HCT116 (cell line): ENCODE measurements around the gene FOXP1. TPM values are rescaled to one million over a fixed set of nuclear protein-coding genes. Genes with fewer than 3 reads are reported as not detected.

Source experiments
- ATAC-seq: fragments of 200-7000 bp; cut with Tn5 transposase; 2 replicates; pipeline ENCODE4 v1.9.1; 2020; ENCODE audit warnings: mild to moderate bottlenecking, moderate library complexity
- BruUV-seq: library from RNA; stranded (reverse); fragments of 400-500 nt; replicated peaks from 2 replicates; lab custom pipeline; 2021; lab: Mats Ljungman, UMichigan
- CTCF ChIA-PET: fragments of 300-600 bp; sonication (Branson Sonifier 250); formaldehyde crosslinking; loops from one replicate; lab custom pipeline; 2021; ENCODE audit warnings: antibody characterized with exemption; lab: Charles Lee
- POLR2A ChIA-PET: fragments of 300-600, 350-600 bp; sonication (Branson Sonifier 250); formaldehyde crosslinking; loops from one replicate; lab custom pipeline; 2021; ENCODE audit warnings: antibody characterized with exemption; lab: Charles Lee
- RAD21 ChIA-PET, 2 experiments: fragments of 300-600 bp; sonication (Branson Sonifier 250); formaldehyde crosslinking; loops; one replicate each; lab custom pipeline; 2023; ENCODE audit warnings: low total read pairs in 2 of 2; ENCODE audit not compliant: uncharacterized antibody in 2 of 2, unreplicated experiment in 2 of 2, low non-redundant PET in 1 of 2; lab: Charles Lee
- DNase-seq: peaks from one replicate; pipeline ENCODE4 v3.0.0-alpha.2; 2010; ENCODE audit warnings: low read depth, low spot score
- H2AFZ ChIP-seq: fragments of 200-600 bp; shearing (Covaris generic), sonication (generic); 2 replicates; pipeline ENCODE4 v1.6.1; 2017; ENCODE audit warnings: low read depth, mixed run types, mixed read lengths, antibody characterized with exemption, low read length; ENCODE audit not compliant: poor library complexity, severe bottlenecking
- H3K27ac ChIP-seq: 2 replicates; pipeline ENCODE4 v1.5.1; 2012; ENCODE audit warnings: low read depth, low read length
- H3K27me3 ChIP-seq: fragments of 200-600 bp; sonication (generic); 2 replicates; pipeline ENCODE4 v1.6.1; 2016; ENCODE audit warnings: mixed run types, low read length, mixed read lengths; ENCODE audit not compliant: insufficient read depth
- H3K36me3 ChIP-seq, 2 experiments: fragments of 200-500 bp in 1 of 2; fragments of 200-600 bp in 1 of 2; sonication (Bioruptor generic) in 1 of 2; sonication (generic) in 1 of 2; 2 replicates each; pipeline versions ENCODE4 v1.5.1 to v1.6.1; 2014 to 2016; ENCODE audit warnings: low read length in 2 of 2, inconsistent platforms in 1 of 2, mixed read lengths in 1 of 2, mixed run types in 1 of 2; ENCODE audit not compliant: insufficient read depth in 2 of 2, control insufficient read depth in 1 of 2
- H3K4me1 ChIP-seq, 2 experiments: fragments of 200-600 bp in 1 of 2; sonication (generic) in 1 of 2; 2 replicates each; pipeline versions ENCODE4 v1.5.1 to v1.6.1; 2012 to 2017; ENCODE audit warnings: low read length in 2 of 2, inconsistent platforms in 1 of 2, mild to moderate bottlenecking in 1 of 2, mixed read lengths in 1 of 2, mixed run types in 1 of 2, moderate library complexity in 1 of 2; ENCODE audit not compliant: insufficient read depth in 2 of 2, control insufficient read depth in 1 of 2
- H3K4me2 ChIP-seq: fragments of 200-600 bp; sonication (generic); 2 replicates; pipeline ENCODE4 v1.6.1; 2017; ENCODE audit warnings: mixed run types, low read length, mixed read lengths
- H3K4me3 ChIP-seq, 2 experiments: fragments of 200-600 bp in 1 of 2; sonication (generic) in 1 of 2; replicated peaks in 1 of 2; 2 replicates each; pipeline ENCODE4 v1.5.1; 2011 to 2016; ENCODE audit warnings: low read length in 2 of 2, control low read depth in 1 of 2, low read depth in 1 of 2, mild to moderate bottlenecking in 1 of 2, mixed read lengths in 1 of 2, mixed run types in 1 of 2
- H3K79me2 ChIP-seq: fragments of 200-600 bp; sonication (generic); 2 replicates; pipeline ENCODE4 v1.6.1; 2017; ENCODE audit warnings: mild to moderate bottlenecking, mixed run types, low read length, moderate library complexity, mixed read lengths; ENCODE audit not compliant: insufficient read depth
- H3K9ac ChIP-seq: fragments of 200-600 bp; sonication (generic); 2 replicates; pipeline ENCODE4 v1.6.1; 2016; ENCODE audit warnings: low read length, mixed read lengths
- H3K9me2 ChIP-seq: fragments of 200-600 bp; sonication (generic), shearing (Covaris generic); 2 replicates; pipeline ENCODE4 v1.6.1; 2017; ENCODE audit warnings: mixed run types, mild to moderate bottlenecking, moderate library complexity; ENCODE audit not compliant: insufficient read depth
- H3K9me3 ChIP-seq, 2 experiments: fragments of 200-500 bp in 1 of 2; fragments of 200-600 bp in 1 of 2; sonication (Bioruptor generic) in 1 of 2; sonication (generic) in 1 of 2; 2 replicates each; pipeline ENCODE4 v1.6.1; 2014 to 2017; ENCODE audit warnings: low read length in 2 of 2, mixed read lengths in 2 of 2, inconsistent platforms in 1 of 2, low read depth in 1 of 2, mild to moderate bottlenecking in 1 of 2, mixed run types in 1 of 2, moderate library complexity in 1 of 2; ENCODE audit not compliant: control insufficient read depth in 1 of 2, insufficient read depth in 1 of 2
- H4K20me1 ChIP-seq: fragments of 200-600 bp; sonication (generic), shearing (Covaris generic); 2 replicates; pipeline ENCODE4 v1.6.1; 2017; ENCODE audit warnings: mixed run types, mild to moderate bottlenecking, moderate library complexity; ENCODE audit not compliant: insufficient read depth
- EGR1 ChIP-seq: IDR thresholded peaks from 2 replicates; pipeline ENCODE4 v1.6.1; 2012; ENCODE audit warnings: low read depth
- ELF1 ChIP-seq: IDR thresholded peaks from 2 replicates; pipeline ENCODE4 v1.6.1; 2012; ENCODE audit warnings: low read depth, borderline replicate concordance
- EZH2 ChIP-seq: fragments of 200-600 bp; sonication (generic); IDR thresholded peaks from 2 replicates; pipeline ENCODE4 v1.6.1; 2017; ENCODE audit warnings: antibody characterized with exemption, mixed run types
- FOSL1 ChIP-seq: IDR thresholded peaks from 2 replicates; pipeline ENCODE4 v1.6.1; 2012; ENCODE audit warnings: low read depth
- SIN3A ChIP-seq: IDR thresholded peaks from 2 replicates; pipeline ENCODE4 v1.6.1; 2012; ENCODE audit warnings: low read depth
- SP1 ChIP-seq: IDR thresholded peaks from 2 replicates; pipeline ENCODE4 v1.6.1; 2012; ENCODE audit warnings: low read depth
- SRF ChIP-seq: IDR thresholded peaks from 2 replicates; pipeline ENCODE4 v1.6.1; 2012; ENCODE audit warnings: low read depth
- TCF7L2 ChIP-seq: IDR thresholded peaks from 2 replicates; pipeline ENCODE4 v1.7.0; 2011; ENCODE audit warnings: borderline replicate concordance, inconsistent platforms; ENCODE audit not compliant: insufficient read depth, insufficient read length; ENCODE audit errors: extremely low read depth
- YY1 ChIP-seq: IDR thresholded peaks from 2 replicates; pipeline ENCODE4 v1.6.1; 2011; ENCODE audit warnings: low read length, low read depth, moderate library complexity, mild to moderate bottlenecking; ENCODE audit not compliant: insufficient replicate concordance; ENCODE audit errors: extremely low read depth
- ZNF274 ChIP-seq: fragments of 200-500 bp; sonication (Bioruptor generic); IDR thresholded peaks from 2 replicates; pipeline ENCODE4 v1.6.1; 2014; ENCODE audit warnings: mild to moderate bottlenecking, low read depth, low read length, inconsistent platforms
- intact Hi-C: fragments of 100-400 bp; cut with micrococcal nuclease; formaldehyde crosslinking; loops from 2 replicates; pipeline ENCODE4 v1.10.0; 2022
- total RNA-seq: library from RNA; stranded (reverse); gene quantifications from one replicate; pipeline ENCODE4 v1.2.1, GENCODE V29; 2021; ENCODE audit not compliant: unreplicated experiment
- TF ChIP-seq, protein P1 (sequence below), 3 experiments: fragments of 200-600 bp in 1 of 3; sonication (generic) in 1 of 3; IDR thresholded peaks in 2 of 3; conservative IDR thresholded peaks in 1 of 3; 2 replicates each; pipeline ENCODE4 v1.5.1; 2012 to 2017; ENCODE audit warnings: low read depth in 2 of 3, low read length in 2 of 3, antibody characterized with exemption in 1 of 3, borderline replicate concordance in 1 of 3, control low read depth in 1 of 3, mild to moderate bottlenecking in 1 of 3, mixed read lengths in 1 of 3, mixed run types in 1 of 3, moderate library complexity in 1 of 3; ENCODE audit not compliant: insufficient read depth in 1 of 3
- TF ChIP-seq, protein P2 (sequence below): IDR thresholded peaks from 2 replicates; pipeline ENCODE4 v1.6.1; 2012
- TF ChIP-seq, protein P3 (sequence below): IDR thresholded peaks from 2 replicates; pipeline ENCODE4 v1.6.1; 2012; ENCODE audit warnings: low read depth

FOXP1 gene
- total RNA-seq, 1 experiment from 2014 or later: 11.4 TPM

DNA sequence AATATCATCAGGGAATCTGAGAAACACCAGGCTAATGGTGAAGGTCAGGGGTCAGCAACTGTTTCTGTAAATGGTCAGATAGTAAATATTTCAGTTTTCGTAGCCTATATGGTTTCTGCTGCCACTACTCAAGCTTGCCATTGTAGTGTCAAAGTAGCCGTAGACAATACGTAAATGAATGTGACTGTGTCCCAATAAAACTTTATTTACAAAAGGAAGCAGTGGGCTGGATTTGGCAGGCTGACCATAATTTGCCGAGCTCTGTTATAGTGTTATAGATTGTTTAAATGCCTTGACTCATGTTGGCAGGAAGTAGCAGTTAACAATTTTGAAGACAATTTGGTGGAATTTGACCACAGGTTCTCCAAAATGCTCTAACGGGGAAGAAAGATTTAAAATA, 548.2 kb downstream of the FOXP1 start:
- Histone ChIP-seq H3K4me2 (no peak overlapping the region), H2AFZ (no peak overlapping the region), H3K27ac (no peak overlapping the region), H3K79me2 (no peaks in the 10 kb centered on the region), H3K27me3 (no peaks in the 10 kb centered on the region), H3K9me3 (no peaks in the 10 kb centered on the region), H4K20me1 (no peaks in the 10 kb centered on the region), H3K4me1 (no peaks in the 10 kb centered on the region), H3K9ac (no peak overlapping the region), H3K9me2 (no peaks in the 10 kb centered on the region), H3K4me3 (no peak overlapping the region), H3K36me3 (no peaks in the 10 kb centered on the region)
- CTCF ChIA-PET: no interaction called here
- POLR2A ChIA-PET: no interaction called here
- RAD21 ChIA-PET: no interaction called here
- DNase-seq (no peak), ATAC-seq (no peak)
- TF ChIP-seq, protein P1, sequence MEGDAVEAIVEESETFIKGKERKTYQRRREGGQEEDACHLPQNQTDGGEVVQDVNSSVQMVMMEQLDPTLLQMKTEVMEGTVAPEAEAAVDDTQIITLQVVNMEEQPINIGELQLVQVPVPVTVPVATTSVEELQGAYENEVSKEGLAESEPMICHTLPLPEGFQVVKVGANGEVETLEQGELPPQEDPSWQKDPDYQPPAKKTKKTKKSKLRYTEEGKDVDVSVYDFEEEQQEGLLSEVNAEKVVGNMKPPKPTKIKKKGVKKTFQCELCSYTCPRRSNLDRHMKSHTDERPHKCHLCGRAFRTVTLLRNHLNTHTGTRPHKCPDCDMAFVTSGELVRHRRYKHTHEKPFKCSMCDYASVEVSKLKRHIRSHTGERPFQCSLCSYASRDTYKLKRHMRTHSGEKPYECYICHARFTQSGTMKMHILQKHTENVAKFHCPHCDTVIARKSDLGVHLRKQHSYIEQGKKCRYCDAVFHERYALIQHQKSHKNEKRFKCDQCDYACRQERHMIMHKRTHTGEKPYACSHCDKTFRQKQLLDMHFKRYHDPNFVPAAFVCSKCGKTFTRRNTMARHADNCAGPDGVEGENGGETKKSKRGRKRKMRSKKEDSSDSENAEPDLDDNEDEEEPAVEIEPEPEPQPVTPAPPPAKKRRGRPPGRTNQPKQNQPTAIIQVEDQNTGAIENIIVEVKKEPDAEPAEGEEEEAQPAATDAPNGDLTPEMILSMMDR (IDR thresholded peaks at IDR 0.05 in 2 of 3, conservative IDR thresholded peaks at IDR 0.05 in 1 of 3; ENCODE audit: borderline replicate concordance in 1 of 3, insufficient read depth in 1 of 3, low read depth in 2 of 3, low read length in 2 of 3): no peak
- TF ChIP-seq, protein P2, sequence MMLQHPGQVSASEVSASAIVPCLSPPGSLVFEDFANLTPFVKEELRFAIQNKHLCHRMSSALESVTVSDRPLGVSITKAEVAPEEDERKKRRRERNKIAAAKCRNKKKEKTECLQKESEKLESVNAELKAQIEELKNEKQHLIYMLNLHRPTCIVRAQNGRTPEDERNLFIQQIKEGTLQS: no peak
- TF ChIP-seq SRF (no peak), EZH2 (no peak), ZNF274 (no peak), SP1 (no peak), SIN3A (no peak), YY1 (no peak), ELF1 (no peak), FOSL1 (no peak), EGR1 (no peak), TCF7L2 (no peak)
- TF ChIP-seq, protein P3, sequence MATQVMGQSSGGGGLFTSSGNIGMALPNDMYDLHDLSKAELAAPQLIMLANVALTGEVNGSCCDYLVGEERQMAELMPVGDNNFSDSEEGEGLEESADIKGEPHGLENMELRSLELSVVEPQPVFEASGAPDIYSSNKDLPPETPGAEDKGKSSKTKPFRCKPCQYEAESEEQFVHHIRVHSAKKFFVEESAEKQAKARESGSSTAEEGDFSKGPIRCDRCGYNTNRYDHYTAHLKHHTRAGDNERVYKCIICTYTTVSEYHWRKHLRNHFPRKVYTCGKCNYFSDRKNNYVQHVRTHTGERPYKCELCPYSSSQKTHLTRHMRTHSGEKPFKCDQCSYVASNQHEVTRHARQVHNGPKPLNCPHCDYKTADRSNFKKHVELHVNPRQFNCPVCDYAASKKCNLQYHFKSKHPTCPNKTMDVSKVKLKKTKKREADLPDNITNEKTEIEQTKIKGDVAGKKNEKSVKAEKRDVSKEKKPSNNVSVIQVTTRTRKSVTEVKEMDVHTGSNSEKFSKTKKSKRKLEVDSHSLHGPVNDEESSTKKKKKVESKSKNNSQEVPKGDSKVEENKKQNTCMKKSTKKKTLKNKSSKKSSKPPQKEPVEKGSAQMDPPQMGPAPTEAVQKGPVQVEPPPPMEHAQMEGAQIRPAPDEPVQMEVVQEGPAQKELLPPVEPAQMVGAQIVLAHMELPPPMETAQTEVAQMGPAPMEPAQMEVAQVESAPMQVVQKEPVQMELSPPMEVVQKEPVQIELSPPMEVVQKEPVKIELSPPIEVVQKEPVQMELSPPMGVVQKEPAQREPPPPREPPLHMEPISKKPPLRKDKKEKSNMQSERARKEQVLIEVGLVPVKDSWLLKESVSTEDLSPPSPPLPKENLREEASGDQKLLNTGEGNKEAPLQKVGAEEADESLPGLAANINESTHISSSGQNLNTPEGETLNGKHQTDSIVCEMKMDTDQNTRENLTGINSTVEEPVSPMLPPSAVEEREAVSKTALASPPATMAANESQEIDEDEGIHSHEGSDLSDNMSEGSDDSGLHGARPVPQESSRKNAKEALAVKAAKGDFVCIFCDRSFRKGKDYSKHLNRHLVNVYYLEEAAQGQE: no peak
- intact Hi-C loops: no loop called here
- no TSS peak for BruUV-seq
